GM19463 (cell line): ENCODE measurements around the gene RAPGEF4.
A peak's percentile ranks its signal among the peaks of the same experiment; 100 is the strongest.

Source experiments
- ATAC-seq: cut with Tn5 transposase; IDR thresholded peaks from one replicate; pipeline ENCODE4 v1.9.1; 2021; ENCODE audit warnings: mild to moderate bottlenecking, moderate library complexity; ENCODE audit not compliant: unreplicated experiment

Gene RAPGEF4

GRCh38 chr2:172962082-172962481 lies 226.4 kb downstream of the RAPGEF4 start:
- no peak for ATAC-seq

- ATAC-seq, result no peak
Observed at GRCh38 chr2:172962824-172963223, 227.2 kb downstream of the RAPGEF4 start.

DNA sequence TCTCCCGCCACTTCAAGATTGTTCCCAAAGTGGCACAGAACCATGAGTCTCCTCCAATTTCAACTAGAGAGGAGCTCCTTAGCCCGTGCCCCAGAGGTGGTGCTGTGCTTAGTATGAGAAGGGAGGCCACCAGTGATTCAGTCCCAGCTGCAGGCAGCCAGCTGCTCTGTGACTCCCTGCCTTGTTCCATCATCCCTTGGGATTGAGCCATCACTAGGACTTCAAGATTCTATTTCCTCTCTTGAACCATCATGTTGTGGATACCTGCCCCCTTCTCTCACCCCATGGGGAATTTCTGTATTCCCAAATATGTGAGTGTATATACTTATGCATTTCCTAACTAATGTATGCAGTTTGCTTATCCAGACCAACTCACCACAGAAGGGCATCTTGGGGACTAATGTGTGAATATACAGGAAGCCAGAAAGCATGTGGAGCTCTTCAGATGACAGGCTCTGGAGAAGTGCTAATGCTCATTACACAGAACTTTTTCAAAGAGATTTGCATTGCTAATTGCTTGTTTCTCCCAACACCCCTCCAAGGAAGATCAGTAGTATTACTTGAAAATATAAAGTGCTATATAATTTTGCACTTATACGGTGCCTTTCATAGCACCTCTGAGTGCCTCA lies 229.0 kb downstream of the RAPGEF4 start:
- no peak for ATAC-seq

- ATAC-seq, result no peak
Observed at GRCh38 chr2:172965433-172966212, 230.0 kb downstream of the RAPGEF4 start.

DNA sequence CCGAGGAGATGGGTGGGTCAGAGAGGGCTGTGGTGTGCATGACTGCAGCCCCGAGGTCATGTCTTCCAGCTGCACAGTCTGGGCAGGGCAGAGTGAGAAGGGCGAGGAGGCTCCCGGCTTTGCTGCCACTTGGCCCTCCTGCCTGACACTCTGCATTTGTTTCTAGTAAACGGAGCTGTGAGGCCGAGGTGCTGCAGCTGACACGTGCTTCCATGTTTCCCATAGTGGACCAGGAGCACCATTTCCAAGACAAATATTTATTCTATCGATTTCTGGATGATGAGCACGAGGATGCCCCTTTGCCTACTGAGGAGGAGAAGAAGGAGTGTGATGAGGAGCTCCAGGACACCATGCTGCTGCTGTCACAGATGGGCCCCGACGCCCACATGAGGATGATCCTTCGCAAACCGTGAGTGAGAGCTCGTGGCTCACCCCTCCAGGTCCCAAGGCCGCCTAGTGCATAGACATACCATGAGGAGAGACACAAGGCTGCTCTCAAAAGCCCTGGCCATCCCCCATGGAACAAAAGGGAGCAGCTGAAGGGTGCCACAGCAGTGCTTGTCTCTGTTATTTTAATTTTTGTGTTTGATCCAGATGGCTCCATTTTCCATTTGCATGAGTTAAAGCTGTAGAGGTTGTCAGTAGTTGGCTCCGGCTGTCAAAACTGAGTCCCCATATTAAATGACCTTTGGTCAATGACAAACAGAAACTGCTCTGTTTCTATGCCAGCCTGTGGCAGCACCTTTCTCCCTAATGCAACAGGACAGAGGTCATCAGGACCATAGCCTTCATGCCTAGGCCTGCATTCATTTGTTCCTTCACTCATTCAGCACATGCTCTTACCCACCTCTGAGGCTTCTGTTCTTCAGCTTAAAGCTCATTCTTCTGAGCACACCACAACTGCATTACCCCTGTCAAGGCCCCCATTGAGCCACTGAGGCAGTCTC lies 231.7 kb downstream of the RAPGEF4 start:
- no peak for ATAC-seq

DNA sequence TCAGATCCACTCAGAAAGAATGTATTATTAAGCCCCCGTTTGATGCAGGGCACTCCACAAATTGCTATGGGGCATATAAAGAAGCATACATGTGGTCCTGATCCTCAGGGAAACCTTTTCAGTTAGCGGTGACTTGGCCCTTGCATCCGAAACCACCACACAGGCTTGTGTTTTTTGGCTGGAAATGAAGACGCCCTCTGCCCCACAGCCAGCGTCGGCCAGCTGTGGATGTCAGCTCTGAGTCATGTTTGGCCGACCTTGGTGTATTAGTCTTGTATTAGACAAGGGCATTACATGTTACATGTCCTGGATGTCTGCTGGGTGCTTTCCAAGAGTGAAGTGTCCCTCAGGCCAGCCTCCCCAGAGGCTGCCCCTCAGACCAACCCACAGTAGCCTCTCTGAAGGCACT lies 232.4 kb downstream of the RAPGEF4 start:
- ATAC-seq, result no peak

- ATAC-seq, result no peak
Observed at GRCh38 chr2:172969166-172969565, 233.5 kb downstream of the RAPGEF4 start.

GRCh38 chr2:172969609-172970008 lies 234.0 kb downstream of the RAPGEF4 start:
- no peak for ATAC-seq

DNA sequence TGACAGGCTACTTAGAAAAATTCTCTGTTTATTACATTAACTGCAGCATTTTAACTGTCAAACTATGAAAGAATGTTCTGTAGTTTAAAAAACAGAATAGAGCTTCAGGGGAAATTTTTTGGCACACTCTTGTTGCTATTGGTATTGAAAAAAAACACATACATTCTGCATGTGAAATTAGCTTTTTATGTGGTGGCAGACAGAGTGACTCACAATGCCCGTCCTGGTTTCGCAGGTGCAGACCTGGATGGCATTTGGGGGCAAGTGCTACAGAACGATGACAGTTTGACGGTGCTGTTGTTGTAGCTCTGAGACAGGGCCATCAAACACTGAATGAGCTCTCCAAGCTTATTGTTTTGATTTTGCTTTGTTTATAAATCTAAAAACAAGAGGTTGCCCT lies 235.0 kb downstream of the RAPGEF4 start:
- no peak for ATAC-seq

- peak; percentile 71 for ATAC-seq
Observed at GRCh38 chr2:172972005-172972619, 236.5 kb downstream of the RAPGEF4 start.

DNA sequence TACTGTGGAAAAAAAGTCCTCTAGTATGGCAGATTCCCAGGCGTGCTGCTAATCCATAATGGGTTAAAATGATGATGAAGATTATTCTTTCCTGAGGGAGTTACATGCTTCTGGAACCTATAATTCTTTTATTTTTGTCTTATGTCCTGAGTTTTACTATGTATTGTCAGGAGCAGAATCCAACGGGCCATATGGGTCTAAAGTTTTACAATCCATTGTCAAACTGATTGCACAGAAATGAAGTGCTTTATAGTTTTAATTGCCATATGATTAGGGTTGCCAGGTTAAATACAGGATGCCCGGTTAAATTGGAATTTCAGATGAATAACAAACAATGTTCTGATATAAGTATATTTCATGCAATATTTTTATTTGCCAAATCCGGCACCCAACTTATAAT lies 239.1 kb downstream of the RAPGEF4 start:
- no peak for ATAC-seq

DNA sequence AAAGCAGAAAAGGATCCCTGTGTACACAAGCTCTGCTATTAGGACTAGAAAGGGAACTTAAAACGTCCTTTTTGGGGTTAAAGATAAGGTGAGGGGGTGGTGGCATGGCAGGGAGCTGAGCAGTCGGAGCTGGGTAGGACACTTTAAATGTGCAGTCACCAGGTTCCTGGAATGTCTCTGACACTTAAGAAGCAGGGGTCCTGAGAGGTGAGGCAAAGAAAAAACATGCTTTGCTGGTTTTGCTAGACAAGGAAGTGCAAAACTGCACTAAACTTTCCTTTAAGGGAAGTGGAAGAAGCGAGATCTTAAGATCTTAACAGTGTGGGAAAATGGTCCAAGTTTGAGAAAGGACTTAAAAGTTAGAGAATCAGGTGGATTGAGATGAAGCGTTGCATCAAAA lies 240.5 kb downstream of the RAPGEF4 start:
- ATAC-seq, result no peak

GRCh38 chr2:172976816-172977215 lies 241.2 kb downstream of the RAPGEF4 start:
- no peak for ATAC-seq

DNA sequence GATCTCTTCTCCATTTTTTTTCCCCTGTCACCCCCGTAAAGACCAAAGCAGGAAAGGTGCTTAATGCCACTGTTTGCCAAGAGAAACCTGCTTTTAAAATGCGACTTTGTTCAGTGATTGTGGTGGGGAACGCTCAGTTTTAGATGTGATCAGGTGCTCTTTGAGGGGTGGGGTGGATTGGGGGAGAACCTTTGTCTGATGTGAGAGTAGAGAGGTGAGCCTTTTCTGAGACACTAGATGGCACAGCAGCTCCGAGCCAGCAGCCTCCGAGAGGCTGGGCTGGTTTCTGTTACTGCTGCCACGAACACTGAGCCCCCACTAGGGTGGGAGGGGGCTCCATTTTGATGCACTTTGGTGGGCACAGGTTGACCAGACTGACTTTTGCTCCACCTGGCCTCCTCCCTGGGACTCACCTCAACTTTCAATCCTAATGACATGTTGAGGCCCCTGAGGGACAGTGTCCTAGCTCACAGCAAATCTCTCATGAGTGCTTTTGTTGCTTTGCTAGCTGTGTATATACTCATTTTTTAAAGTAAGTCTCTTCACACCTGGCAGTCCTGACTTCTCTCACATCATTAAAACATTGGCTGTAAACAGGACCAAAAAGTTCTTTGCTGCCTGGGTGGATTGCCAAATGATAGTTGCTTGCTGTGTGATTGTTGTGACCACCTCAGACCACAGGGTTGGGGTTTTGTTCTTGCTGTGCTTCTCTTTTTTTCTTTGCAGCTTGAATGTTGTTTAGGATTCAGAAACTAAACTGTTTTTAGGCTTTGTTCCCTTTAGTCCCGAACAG lies 241.8 kb downstream of the RAPGEF4 start:
- no peak for ATAC-seq

- no peak for ATAC-seq
Observed at GRCh38 chr2:172978063-172978383, 242.4 kb downstream of the RAPGEF4 start.

- ATAC-seq, result no peak
Observed at GRCh38 chr2:172985139-172985892, 249.7 kb downstream of the RAPGEF4 start.

DNA sequence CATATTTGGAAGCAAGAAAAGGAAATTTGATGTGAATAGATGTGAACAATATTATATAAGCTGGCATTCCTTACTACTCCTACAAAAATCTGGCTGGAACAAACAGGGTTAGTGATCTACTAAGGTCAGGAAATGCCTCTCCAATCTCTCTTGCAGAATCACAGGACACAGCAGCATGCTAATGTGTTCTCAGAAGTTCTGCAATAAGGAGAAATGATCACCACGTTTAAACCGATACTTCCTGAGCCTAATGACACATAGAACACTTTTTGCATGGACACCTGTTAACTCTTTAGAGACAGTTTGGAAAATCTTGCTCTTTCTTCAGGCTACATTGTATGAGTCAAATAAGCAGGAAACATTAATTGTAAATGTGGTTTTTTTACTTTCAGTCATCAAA lies 250.4 kb downstream of the RAPGEF4 start:
- ATAC-seq, result no peak

DNA sequence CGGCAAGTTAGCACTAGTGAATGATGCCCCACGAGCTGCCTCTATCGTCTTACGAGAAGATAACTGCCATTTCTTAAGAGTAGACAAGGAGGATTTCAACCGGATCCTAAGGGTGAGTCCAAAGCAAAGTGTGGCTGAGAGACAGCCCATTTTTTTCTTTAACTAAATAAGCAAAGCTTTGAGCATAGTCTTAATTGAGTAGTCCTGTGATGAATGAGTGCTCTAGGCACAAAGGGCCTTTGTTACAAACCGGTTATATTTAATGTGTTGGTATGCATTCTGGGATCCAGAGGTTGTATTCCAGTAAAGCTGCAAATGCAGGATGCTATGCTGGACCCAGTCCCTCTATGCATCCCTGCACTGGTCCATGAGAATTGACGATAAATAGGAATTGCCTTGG lies 253.1 kb downstream of the RAPGEF4 start:
- ATAC-seq, result no peak

DNA sequence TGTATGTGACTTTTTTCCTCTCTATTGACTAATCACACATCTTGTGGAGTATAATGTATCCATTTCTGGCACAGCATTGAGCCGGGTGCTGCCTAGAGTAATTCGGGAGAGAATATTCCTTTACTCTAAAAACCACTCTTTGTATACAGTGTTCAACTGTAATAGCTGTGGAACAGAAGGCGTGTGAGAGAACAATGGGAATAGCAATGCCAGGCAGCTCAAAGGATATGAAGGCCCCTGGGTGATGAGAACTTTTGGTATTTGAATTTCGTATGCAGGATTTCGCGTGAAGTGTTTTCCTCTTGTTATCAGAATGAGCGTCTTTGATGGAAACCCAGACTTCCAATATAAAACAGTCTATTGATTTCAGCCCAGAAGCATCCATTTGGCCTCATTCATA lies 255.4 kb downstream of the RAPGEF4 start:
- ATAC-seq, result no peak

DNA sequence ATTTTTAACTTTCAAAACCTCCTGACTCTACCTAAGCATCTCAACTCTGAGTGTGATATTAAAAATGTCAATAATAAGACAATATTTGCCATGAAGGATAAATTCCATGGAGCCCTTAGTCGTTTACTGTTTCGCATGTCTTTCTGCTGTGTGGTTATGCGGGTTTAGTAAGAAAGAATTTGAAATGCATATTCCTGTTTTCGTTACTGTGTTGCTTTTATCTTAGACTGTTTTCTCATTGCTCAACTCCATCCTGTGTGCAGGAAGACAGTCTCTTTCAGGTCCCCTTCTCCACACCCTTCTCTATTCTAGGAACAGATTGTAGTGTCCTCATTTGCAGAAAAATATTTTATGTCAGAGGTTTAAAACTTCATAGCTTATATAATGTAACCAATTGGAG lies 257.5 kb downstream of the RAPGEF4 start:
- ATAC-seq, result no peak
